Measurements from ENCODE around the gene PSMF1. TPM values are rescaled to one million over a fixed set of nuclear protein-coding genes. Genes with fewer than 3 reads are reported as not detected.

Gene PSMF1
- total and polyA plus RNA-seq, 2 of the 13 experiments (the other 11 are each of a cell fraction or from before 2014, with no cell fraction given) = 82.5 to 86.0 TPM

GRCh38 chr20:1184638-1185315 is 66.4 kb downstream of the PSMF1 start, which contains the start of gene TMEM74B (continued):
- 0 out of 2 replicates have a peak, but pooled peaks have one; percentile 32 for TF ChIP-seq ZBTB43 (CRISPR knock-in tag; conservative IDR thresholded peaks at IDR 0.05)
- peak; percentile 45; the same call in 1 of the 2 replicates for TF ChIP-seq SIN3A (IDR thresholded peaks at IDR 0.05; ENCODE audit: borderline replicate concordance, low read depth, low read length)
- 0 out of 2 replicates have a peak, but pooled peaks have one; percentile 7 for TF ChIP-seq ZSCAN21 (CRISPR knock-in tag; IDR thresholded peaks at IDR 0.05; ENCODE audit: borderline replicate concordance)
- peak; percentile 76; the same call in 1 of the 2 replicates for TF ChIP-seq ARNT2 (CRISPR knock-in tag; IDR thresholded peaks at IDR 0.05; ENCODE audit: low read depth)
- no peak for TF ChIP-seq ZNF367 (CRISPR knock-in tag; IDR thresholded peaks at IDR 0.05; ENCODE audit: borderline replicate concordance)
- TF ChIP-seq POLR2A (IDR thresholded peaks at IDR 0.05; ENCODE audit: insufficient read depth in 1 of 2, low read depth in 2 of 2, low read length in 2 of 2) = 0 out of 4 replicates have a peak, but pooled peaks of 1 of the 2 experiments have one; percentile 22
- 0 out of 2 replicates have a peak, but pooled peaks have one; percentile 70 for TF ChIP-seq ZHX1 (CRISPR knock-in tag; IDR thresholded peaks at IDR 0.05; ENCODE audit: low read depth)
- TF ChIP-seq EEA1 (CRISPR knock-in tag; IDR thresholded peaks at IDR 0.05; ENCODE audit: borderline replicate concordance) = peak; percentile 53; the same call in 1 of the 2 replicates
- peak; percentile 30 for TF ChIP-seq CBX1 (IDR thresholded peaks at IDR 0.05; ENCODE audit: low read depth)
- TF ChIP-seq ZNF747 (CRISPR knock-in tag; IDR thresholded peaks at IDR 0.05; ENCODE audit: borderline replicate concordance) = peak; percentile 83; the same call in 1 of the 2 replicates
- TF ChIP-seq ZNF674 (CRISPR knock-in tag; IDR thresholded peaks at IDR 0.05; ENCODE audit: low read depth) = 0 out of 2 replicates have a peak, but pooled peaks have one; percentile 51
- peak; percentile 47; the same call in 1 of the 2 replicates for TF ChIP-seq RXRA (CRISPR knock-in tag; IDR thresholded peaks at IDR 0.05)
- no peak for TF ChIP-seq RFX3 (CRISPR knock-in tag; IDR thresholded peaks at IDR 0.05)
- 0 out of 2 replicates have a peak, but pooled peaks have one; percentile 40 for TF ChIP-seq ZNF556 (CRISPR knock-in tag; IDR thresholded peaks at IDR 0.05; ENCODE audit: borderline replicate concordance)
- TF ChIP-seq PHF8 (CRISPR knock-in tag; IDR thresholded peaks at IDR 0.05) = 0 out of 2 replicates have a peak, but pooled peaks have one; percentile 21
- TF ChIP-seq ZNF407 (CRISPR knock-in tag; IDR thresholded peaks at IDR 0.05; ENCODE audit: not compliant biosample characterization) = peak; percentile 92
